ENCODE results near the gene UCKL1.

DNA sequence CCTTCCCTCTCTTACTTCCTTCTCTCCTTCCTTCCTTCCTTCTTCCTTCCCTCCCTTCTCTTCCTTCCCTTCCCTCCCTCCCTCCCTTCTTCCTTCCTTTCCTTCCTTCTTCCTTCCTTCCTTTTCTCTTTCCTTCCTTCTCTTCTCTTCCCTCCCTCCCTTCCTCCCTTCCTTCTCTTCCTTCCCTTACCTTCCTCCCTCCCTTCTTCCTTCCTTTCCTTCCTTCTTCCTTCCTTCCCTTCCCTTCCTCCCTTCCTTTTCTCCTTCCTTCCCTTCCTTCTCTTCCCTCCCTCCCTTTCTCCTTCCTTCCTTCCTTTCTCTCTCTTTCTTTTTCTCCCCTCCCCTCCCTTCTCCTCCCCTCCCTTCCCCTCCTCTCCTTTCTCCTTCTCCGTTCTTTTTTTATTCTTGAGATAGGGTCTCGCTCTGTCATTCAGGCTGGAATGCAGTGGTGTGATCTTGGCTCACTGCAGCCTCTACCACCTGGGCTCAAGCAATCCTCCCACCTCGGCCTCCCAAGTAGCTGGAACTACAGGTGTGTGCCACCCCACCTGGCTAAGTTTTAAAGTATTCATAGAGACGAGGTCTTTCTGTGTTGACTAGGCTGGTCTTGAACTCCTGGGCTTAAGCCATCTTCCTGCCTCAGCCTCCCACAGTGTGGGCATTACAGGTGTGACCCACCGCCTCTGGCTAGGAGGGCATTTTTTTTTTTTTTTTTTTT lies 14.7 kb upstream of the UCKL1 start:
- TF ChIP-seq, protein P1, sequence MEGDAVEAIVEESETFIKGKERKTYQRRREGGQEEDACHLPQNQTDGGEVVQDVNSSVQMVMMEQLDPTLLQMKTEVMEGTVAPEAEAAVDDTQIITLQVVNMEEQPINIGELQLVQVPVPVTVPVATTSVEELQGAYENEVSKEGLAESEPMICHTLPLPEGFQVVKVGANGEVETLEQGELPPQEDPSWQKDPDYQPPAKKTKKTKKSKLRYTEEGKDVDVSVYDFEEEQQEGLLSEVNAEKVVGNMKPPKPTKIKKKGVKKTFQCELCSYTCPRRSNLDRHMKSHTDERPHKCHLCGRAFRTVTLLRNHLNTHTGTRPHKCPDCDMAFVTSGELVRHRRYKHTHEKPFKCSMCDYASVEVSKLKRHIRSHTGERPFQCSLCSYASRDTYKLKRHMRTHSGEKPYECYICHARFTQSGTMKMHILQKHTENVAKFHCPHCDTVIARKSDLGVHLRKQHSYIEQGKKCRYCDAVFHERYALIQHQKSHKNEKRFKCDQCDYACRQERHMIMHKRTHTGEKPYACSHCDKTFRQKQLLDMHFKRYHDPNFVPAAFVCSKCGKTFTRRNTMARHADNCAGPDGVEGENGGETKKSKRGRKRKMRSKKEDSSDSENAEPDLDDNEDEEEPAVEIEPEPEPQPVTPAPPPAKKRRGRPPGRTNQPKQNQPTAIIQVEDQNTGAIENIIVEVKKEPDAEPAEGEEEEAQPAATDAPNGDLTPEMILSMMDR (IDR thresholded peaks at IDR 0.05) = no peak
- TF ChIP-seq EZH2 (IDR thresholded peaks at IDR 0.05) = no peak

Measured in neural progenitor cell (in vitro differentiated cells).